ENCODE measurements around the gene GSN.

GSN gene

DNA sequence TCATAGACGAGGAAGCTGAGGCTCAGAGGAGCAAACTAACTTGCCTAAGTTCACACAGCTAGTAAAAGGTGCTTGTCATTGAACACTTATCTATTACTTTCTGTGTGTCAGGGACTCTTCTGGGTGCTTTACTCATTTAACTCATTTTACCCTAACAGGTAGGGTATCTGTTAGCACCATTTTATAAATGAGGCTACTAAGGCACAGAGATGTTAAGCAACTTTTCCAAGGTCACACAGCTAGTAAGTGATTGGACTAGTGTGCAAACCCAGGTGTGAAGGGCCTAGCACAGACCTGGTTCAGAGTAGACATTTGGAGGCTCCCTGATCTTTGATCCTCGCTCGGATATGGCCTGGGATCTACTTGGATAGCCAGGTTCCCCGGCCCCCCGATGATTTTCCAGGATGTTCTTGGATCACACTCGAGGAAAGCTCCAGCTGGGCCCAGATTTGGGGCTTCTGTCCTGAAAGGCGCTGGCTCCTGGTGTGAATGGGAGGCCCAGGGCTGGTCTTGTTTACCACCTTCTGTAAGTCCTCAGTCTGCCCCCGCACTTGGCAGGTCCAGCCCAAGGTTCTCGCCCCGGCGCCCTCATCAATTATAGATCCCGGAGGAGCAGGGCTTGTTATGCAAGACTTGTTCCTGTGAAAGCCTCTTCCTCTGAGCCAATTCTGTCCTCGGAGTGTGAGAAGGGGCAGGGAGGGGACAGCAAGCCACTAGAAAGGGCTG lies 37.5 kb downstream of the GSN start:
- no peak for DNase-seq

DNA sequence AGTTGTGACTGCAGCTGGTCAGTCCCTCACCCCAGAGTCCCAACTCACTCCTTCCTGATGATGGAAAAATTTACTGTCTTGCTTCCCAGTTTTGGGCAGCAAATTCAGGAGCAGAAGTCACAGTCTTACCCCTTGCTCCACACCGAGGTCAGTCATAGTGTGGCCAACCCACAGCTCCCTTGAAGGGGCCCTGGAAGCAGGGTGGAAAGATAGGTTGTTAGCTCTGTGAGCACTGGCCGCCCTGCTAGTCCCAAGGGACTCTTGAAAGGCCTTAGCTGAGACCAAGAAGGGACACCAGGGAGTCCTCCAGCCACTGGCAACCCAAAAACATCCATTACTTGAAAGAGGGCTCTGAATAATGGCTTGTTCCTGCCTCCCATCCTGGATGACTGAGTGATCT lies 40.0 kb downstream of the GSN start:
- DNase-seq = no peak

DNA sequence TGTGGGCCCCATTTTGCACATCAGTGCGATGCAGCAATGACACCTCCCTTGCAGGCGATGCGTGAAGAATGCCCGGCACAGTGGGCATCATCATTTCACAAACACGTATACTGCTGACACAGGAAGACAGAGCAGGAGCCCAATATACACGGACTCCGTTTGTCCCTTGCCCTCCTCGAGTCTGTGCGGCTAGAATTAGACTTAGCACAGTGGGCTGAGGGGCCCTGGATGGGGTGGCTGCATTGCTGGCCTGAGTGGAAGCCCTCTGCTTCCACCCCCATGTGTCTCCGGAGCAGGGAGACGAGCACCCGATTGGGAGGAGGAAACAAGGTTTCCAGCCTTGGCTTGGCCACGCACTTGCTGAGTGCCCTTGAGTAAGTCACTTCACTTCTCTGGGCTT lies 40.8 kb downstream of the GSN start:
- DNase-seq = no peak

- no peak for DNase-seq
Measured at GRCh38 chr9:121309171-121309570, 41.2 kb downstream of the GSN start.

DNA sequence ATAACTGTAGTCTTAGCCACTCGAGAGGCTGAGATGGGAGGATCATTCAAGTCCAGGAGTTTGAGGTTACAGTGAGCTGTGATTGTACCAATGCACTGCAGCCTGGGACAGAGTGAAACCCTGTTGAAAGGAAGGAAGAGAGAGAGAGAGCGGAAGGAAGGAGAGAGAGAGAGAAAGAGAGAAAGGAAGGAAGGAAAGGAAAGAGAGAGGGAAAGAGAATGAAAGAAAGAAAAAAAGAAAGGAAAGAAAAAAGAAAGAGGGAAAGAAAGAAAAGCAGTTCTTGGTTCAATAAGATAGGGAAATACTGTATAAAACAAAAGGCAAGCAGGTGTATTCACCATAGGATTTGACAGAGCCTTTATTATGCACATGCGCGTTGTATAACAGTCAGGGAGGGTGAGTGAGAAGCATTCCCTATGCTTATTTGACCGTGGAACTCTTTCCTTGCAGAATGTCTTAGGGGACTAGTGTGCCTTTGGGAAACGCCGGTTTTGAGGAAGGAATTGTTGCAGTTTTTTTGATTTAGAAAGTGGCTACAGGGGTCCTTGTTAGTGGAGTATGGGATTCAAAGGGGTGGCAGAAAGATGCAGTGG lies 42.0 kb downstream of the GSN start:
- no peak for DNase-seq

DNA sequence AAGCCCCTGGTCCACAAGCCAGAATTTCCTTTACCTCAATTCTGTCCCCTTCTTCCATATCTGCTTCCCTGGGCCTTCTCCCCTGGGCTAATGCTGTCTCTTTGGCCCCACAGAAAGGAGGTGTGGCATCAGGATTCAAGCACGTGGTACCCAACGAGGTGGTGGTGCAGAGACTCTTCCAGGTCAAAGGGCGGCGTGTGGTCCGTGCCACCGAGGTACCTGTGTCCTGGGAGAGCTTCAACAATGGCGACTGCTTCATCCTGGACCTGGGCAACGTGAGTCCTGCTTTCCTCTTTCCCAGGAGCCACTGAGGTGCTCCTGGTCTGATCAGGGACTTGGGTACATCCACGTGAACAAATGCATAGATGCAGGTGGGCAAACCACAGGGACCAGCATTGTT lies 42.6 kb downstream of the GSN start:
- DNase-seq = no peak

DNA sequence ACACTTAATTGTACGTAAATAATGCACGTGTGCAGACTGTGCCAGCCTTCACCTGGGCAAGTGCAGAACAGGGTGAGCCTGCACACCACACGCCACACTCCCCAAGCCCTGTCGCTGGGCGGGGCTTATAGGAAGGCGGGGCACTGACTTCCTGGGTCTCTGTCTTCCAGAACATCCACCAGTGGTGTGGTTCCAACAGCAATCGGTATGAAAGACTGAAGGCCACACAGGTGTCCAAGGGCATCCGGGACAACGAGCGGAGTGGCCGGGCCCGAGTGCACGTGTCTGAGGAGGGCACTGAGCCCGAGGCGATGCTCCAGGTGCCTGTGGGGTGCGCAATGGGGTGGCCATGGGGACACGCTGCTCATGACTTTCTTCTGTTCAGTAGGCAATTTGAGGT lies 44.2 kb downstream of the GSN start:
- DNase-seq = no peak

- DNase-seq = no peak
Measured at GRCh38 chr9:121313458-121314152, 45.6 kb downstream of the GSN start.

DNA sequence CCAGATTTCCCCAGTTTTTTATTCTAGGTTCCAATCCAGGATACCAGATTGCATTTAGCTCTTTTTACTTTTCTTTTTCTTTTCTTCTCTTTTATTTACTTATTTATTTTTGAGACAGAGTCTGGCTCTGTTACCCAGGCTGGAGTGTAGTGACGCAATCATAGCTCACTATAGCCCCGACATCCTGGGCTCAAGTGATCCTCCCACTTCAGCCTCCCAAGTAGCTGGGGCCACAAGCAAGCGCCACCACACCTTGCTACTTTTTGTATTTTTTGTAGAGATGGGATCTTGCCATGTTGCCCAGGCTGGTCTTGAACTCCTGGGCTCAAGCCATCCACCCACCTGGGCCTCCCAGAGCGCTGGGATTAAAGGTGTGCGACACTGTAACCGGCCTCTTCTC lies 48.4 kb downstream of the GSN start:
- DNase-seq = no peak

GRCh38 chr9:121316852-121317373 lies 49.0 kb downstream of the GSN start:
- no peak for DNase-seq

DNA sequence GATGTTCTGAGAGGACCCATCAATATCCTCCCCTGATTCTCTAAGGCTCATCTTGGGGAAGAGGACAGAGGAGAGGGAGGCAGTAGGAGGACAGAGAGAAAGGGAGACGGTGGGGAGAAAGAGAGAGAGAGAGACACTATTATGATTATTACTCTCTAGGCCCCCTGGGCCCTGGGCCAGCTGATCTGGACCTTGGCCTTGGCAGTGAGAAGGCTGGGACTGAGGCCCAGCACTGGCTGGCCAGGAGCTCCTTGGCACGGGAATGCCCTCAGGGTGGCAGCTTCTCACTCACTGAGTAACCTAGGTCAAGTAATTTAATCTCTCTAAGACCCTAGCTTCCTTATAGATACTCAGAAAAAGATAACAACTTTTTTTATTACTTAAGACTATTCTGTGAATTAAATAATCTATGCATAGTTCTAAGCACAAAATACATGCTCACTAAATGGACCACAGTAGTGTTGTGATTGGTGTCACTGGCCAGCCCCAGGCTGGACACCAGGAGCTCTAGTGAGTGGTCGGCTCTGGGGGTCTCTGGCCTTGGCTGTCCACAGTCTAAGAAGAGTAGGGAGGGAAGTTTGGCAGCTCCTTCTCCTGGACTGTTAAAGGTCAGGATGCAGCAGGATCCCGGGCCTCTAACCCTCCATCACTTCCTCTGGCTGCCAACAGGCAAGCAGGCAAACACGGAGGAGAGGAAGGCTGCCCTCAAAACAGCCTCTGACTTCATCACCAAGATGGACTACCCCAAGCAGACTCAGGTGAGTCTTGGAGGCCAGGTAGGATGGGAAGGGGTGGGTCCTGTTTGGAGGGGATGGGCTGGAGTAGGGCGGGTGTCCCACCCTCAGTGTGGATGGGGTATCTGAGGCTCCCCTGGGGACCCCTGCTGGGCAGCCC lies 50.0 kb downstream of the GSN start:
- no peak for DNase-seq

- no peak for DNase-seq
Measured at GRCh38 chr9:121318631-121319382, 50.8 kb downstream of the GSN start.

- no peak for DNase-seq
Measured at GRCh38 chr9:121319383-121319780, 51.4 kb downstream of the GSN start.

- DNase-seq = no peak
Measured at GRCh38 chr9:121321016-121321503, 53.1 kb downstream of the GSN start.

GRCh38 chr9:121322037-121322736 lies 54.2 kb downstream of the GSN start:
- no peak for DNase-seq

- DNase-seq = no peak
Measured at GRCh38 chr9:121322737-121323448, 54.9 kb downstream of the GSN start.

- no peak for DNase-seq
Measured at GRCh38 chr9:121323449-121324151, 55.6 kb downstream of the GSN start.

- DNase-seq = no peak
Measured at GRCh38 chr9:121324316-121324715, 56.4 kb downstream of the GSN start.

DNA sequence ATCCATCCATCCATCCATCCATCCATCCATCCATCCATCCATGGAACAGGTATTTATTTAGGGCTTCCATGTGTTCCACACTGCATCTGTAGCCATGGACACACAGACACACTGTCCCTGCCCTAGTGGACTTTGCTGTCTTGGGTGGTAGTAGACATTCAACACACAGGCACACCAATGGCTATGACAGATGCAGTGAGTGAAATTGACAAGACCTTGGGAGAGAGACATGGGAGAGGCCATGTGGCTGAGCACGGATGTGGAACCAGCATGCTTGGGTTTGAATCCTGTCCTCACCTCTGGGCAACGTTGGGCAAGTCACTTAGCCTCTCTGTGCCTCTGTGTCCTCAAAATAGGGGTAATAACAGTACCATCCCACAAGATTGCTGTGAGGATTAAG lies 56.8 kb downstream of the GSN start:
- no peak for DNase-seq

DNA sequence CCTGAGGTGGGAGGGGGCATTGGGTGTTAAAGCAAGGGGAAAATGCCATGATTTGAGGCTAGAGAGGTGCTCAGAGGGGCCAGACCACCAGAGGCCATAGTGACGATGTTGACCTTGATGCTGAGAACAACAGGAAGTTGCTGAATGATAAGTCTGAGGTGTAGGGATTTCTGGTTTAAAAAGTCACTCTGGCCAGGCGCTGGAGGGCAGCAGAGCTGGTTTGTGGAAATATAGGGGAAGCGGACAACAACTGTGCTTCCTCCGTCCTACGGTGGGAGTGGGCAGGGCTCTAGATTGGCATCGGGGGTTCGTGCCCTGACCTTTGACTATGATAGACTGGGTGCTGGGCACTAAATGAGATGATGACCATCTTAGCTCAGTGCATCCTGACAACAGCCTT lies 57.4 kb downstream of the GSN start:
- no peak for DNase-seq

Data from NCI-H2227 treated with DMSO at 0.1 percent for 48 hours (cell line).